HepG2 (cell line): ENCODE measurements around the gene WDR91. TPM values are rescaled to one million over a fixed set of nuclear protein-coding genes. Genes with fewer than 3 reads are reported as not detected.

ENCODE experiments used
- BCL3 ChIP-seq: sonication (generic); formaldehyde crosslinking; IDR thresholded peaks from 2 replicates; pipeline ENCODE4 v1.5.1; 2020; ENCODE audit warnings: mild to moderate bottlenecking, missing genetic modification reagents, moderate library complexity
- EEA1 ChIP-seq: sonication (generic); formaldehyde crosslinking; IDR thresholded peaks from 2 replicates; pipeline ENCODE4 v1.5.1; 2020; ENCODE audit warnings: mild to moderate bottlenecking, missing genetic modification reagents, borderline replicate concordance
- ESRRA ChIP-seq: sonication (generic); formaldehyde crosslinking; IDR thresholded peaks from 2 replicates; pipeline ENCODE4 v1.5.1; 2020; ENCODE audit warnings: mild to moderate bottlenecking, low read depth, missing genetic modification reagents
- GATAD2A ChIP-seq: IDR thresholded peaks from 2 replicates; pipeline ENCODE4 v1.6.1; 2016
- HES4 ChIP-seq: sonication (generic); formaldehyde crosslinking; IDR thresholded peaks from 2 replicates; pipeline ENCODE4 v1.9.0; 2021; ENCODE audit warnings: mild to moderate bottlenecking, missing genetic modification reagents, borderline replicate concordance
- MAF1 ChIP-seq: sonication (generic); formaldehyde crosslinking; IDR thresholded peaks from 2 replicates; pipeline ENCODE4 v1.5.0; 2020; ENCODE audit warnings: missing genetic modification reagents, borderline replicate concordance
- MTF2 ChIP-seq: sonication (generic); formaldehyde crosslinking; IDR thresholded peaks from 2 replicates; pipeline ENCODE4 v1.5.0; 2020; ENCODE audit warnings: missing genetic modification reagents, borderline replicate concordance
- NONO ChIP-seq, 2 experiments: fragments of 450-650 bp in 1 of 2; sonication (generic) in 1 of 2; formaldehyde crosslinking in 1 of 2; IDR thresholded peaks in 1 of 2; conservative IDR thresholded peaks in 1 of 2; 2 replicates each; pipeline versions ENCODE4 v1.6.1 to v1.8.0; 2017 to 2022; ENCODE audit warnings: mild to moderate bottlenecking in 1 of 2, missing genetic modification reagents in 1 of 2, moderate library complexity in 1 of 2
- PCBP2 ChIP-seq: fragments of 200-400 bp; formaldehyde crosslinking; optimal IDR thresholded peaks from 2 replicates; pipeline ENCODE3; 2018; ENCODE audit warnings: low read length, low read depth; ENCODE audit not compliant: poor library complexity, severe bottlenecking
- RAD21 ChIP-seq: fragments of 450-650 bp; formaldehyde crosslinking; IDR thresholded peaks from 2 replicates; pipeline ENCODE4 v1.5.0; 2020; ENCODE audit warnings: mild to moderate bottlenecking
- REXO4 ChIP-seq: sonication (generic); formaldehyde crosslinking; IDR thresholded peaks from 2 replicates; pipeline ENCODE4 v1.8.0; 2022; ENCODE audit warnings: missing genetic modification reagents, mild to moderate bottlenecking, borderline replicate concordance
- SMARCC2 ChIP-seq: fragments of 450-650 bp; IDR thresholded peaks from 2 replicates; pipeline ENCODE4 v1.6.1; 2017; ENCODE audit warnings: antibody characterized with exemption, mild to moderate bottlenecking
- SRY ChIP-seq: sonication (generic); formaldehyde crosslinking; IDR thresholded peaks from 2 replicates; pipeline ENCODE4 v1.8.0; 2022; ENCODE audit warnings: mild to moderate bottlenecking, missing genetic modification reagents
- ZNF331 ChIP-seq: sonication (generic); formaldehyde crosslinking; IDR thresholded peaks from 2 replicates; pipeline ENCODE4 v1.4.0; 2020; ENCODE audit warnings: missing genetic modification reagents
- ZNF563 ChIP-seq: sonication (generic); formaldehyde crosslinking; IDR thresholded peaks from 2 replicates; pipeline ENCODE4 v1.8.0; 2022; ENCODE audit warnings: mild to moderate bottlenecking, moderate library complexity, missing genetic modification reagents
- ZNF580 ChIP-seq: IDR thresholded peaks from 2 replicates; pipeline ENCODE4 v1.6.1; 2016; ENCODE audit warnings: low read depth, borderline replicate concordance
- ZNF703 ChIP-seq: sonication (generic); formaldehyde crosslinking; IDR thresholded peaks from 2 replicates; pipeline ENCODE4 v1.5.1; 2020; ENCODE audit warnings: missing genetic modification reagents, mild to moderate bottlenecking, moderate library complexity, borderline replicate concordance
- ZNF749 ChIP-seq: sonication (generic); formaldehyde crosslinking; IDR thresholded peaks from 2 replicates; pipeline ENCODE4 v1.8.0; 2022; ENCODE audit warnings: mild to moderate bottlenecking, missing genetic modification reagents, moderate library complexity, borderline replicate concordance
- ZNF770 ChIP-seq: sonication (generic); formaldehyde crosslinking; IDR thresholded peaks from 2 replicates; pipeline ENCODE4 v1.5.0; 2020; ENCODE audit warnings: mild to moderate bottlenecking, missing genetic modification reagents
- polyA plus RNA-seq, 8 experiments: library from polyadenylated mRNA; depleted of rRNA in 3 of 8; stranded (reverse) in 7 of 8; unstranded in 1 of 8; fragments of >200 nt; fragmentation: Illumina TruSeq in 4 of 8; extraction: Trizol in 4 of 8; gene quantifications; 2 replicates each; pipeline versions ENCODE4 v1.2.1 to v1.2.3, GENCODE V29; 2011 to 2016; ENCODE audit warnings: low read depth in 4 of 8, missing spikeins in 1 of 8, mixed read lengths in 1 of 8; ENCODE audit not compliant: insufficient read depth in 1 of 8
- total RNA-seq, 5 experiments: library from RNA; depleted of rRNA; stranded (reverse); fragments of >200 nt; fragmentation: Illumina TruSeq; extraction: Trizol; gene quantifications; 2 replicates each; pipeline ENCODE4 v1.2.3, GENCODE V29; 2016; ENCODE audit warnings: low read depth in 1 of 5
- TF ChIP-seq, protein P1 (sequence below): sonication (generic); formaldehyde crosslinking; IDR thresholded peaks from 2 replicates; pipeline ENCODE4 v1.5.0; 2020; ENCODE audit warnings: mild to moderate bottlenecking, missing genetic modification reagents, borderline replicate concordance
- TF ChIP-seq, protein P2 (sequence below): sonication (generic); formaldehyde crosslinking; IDR thresholded peaks from 2 replicates; pipeline ENCODE4 v1.8.1; 2023; ENCODE audit warnings: mild to moderate bottlenecking, moderate library complexity, missing genetic modification reagents

WDR91 gene
- total and polyA plus RNA-seq, 2 of the 13 experiments (the other 11 are each of a cell fraction or from before 2014, with no cell fraction given), result 11.6 to 12.1 TPM

DNA sequence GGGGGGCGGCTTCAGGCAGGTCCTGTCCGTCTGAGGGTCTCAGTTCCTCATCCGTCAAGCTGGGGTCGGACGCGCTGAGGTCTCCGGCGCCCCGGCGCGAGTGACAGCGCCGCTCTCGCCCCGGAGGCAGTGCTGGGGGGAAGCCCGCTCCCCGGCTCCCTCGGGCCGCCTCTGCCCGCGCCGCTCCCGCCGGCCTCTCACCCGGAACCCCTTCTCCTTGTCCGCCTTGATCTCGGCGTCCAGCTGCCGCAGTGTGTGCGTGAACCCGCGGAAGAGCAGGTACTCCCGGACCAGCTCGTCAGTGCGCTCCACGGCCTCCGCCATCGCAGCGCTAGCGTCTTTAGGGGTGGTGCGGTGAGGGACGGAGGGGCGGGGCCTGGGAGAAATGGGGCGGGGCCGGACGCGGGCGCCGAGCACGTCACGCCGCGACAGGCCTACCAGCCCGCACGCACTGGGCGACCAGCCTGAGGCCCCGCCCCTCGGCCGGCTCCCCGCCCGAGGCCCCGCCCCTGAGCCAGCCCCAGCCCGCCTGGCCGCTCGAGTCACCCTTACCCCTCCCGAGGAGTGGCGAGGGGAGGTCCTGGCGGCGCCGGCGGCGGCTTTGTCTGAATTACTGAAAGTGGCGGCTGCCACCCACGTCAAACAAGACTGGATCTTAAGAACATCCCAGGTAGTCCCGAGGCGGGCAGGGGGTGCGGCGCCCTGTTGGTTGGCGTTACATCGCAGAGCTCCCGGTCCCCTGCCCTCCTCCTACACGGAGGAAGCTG lies at the start of gene WDR91 (continued):
- peak; percentile 32; the same call in 1 of the 2 replicates for TF ChIP-seq ZNF580 (CRISPR knock-in tag)
- TF ChIP-seq MAF1 (CRISPR knock-in tag), result 0 out of 2 replicates have a peak, but pooled peaks have one; percentile 30
- TF ChIP-seq, protein P1, sequence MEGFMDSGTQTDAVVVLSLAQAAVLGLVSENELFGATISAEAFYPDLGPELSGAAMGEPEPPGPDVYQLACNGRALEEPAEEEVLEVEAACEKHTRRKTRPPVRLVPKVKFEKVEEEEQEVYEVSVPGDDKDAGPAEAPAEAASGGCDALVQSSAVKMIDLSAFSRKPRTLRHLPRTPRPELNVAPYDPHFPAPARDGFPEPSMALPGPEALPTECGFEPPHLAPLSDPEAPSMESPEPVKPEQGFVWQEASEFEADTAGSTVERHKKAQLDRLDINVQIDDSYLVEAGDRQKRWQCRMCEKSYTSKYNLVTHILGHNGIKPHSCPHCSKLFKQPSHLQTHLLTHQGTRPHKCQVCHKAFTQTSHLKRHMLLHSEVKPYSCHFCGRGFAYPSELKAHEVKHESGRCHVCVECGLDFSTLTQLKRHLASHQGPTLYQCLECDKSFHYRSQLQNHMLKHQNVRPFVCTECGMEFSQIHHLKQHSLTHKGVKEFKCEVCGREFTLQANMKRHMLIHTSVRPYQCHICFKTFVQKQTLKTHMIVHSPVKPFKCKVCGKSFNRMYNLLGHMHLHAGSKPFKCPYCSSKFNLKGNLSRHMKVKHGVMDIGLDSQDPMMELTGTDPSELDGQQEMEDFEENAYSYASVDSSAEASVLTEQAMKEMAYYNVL (CRISPR knock-in tag), result peak; percentile 28; the same call in 1 of the 2 replicates
- no peak for TF ChIP-seq GATAD2A
- TF ChIP-seq, protein P2, sequence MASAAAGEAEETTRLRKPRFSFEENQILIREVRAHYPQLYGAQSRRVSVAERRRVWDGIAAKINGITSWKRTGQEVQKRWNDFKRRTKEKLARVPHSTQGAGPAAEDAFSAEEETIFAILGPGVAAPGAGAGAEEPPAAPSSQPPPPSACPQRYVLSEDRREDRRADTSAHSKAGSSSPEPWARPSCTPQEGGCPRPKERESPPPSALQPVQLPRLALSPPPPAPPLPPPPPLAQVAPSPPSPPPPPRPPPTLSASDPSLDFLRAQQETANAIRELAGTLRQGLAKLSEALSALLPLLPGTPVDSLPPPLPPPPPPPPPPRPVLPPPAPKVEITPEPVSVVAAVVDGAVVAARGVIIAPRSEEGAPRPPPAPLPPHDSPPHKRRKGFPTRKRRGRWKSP, result peak; percentile 98
- no peak for TF ChIP-seq PCBP2
- TF ChIP-seq SMARCC2, result no peak
- TF ChIP-seq NONO (IDR thresholded peaks at IDR 0.05), result no peak
- peak; percentile 40; the same call in 1 of the 2 replicates for TF ChIP-seq NONO (CRISPR knock-in tag; conservative IDR thresholded peaks at IDR 0.05)
- no peak for TF ChIP-seq ZNF749
- TF ChIP-seq ZNF770 (CRISPR knock-in tag), result peak; percentile 53; the same call in 1 of the 2 replicates
- 0 out of 2 replicates have a peak, but pooled peaks have one; percentile 11 for TF ChIP-seq RAD21 (CRISPR knock-in tag)
- TF ChIP-seq SRY (CRISPR knock-in tag), result 0 out of 2 replicates have a peak, but pooled peaks have one; percentile 90
- no peak for TF ChIP-seq ZNF703
- TF ChIP-seq ESRRA (CRISPR knock-in tag), result 0 out of 2 replicates have a peak, but pooled peaks have one; percentile 50
- TF ChIP-seq MTF2, result peak; percentile 86; the same call in 1 of the 2 replicates
- TF ChIP-seq REXO4, result no peak
- peak; percentile 75; the same call in 1 of the 2 replicates for TF ChIP-seq BCL3 (CRISPR knock-in tag)
- TF ChIP-seq HES4 (CRISPR knock-in tag), result peak; percentile 73
- TF ChIP-seq EEA1 (CRISPR knock-in tag), result 0 out of 2 replicates have a peak, but pooled peaks have one; percentile 64
- TF ChIP-seq ZNF563 (CRISPR knock-in tag), result peak; percentile 59; the same call in 1 of the 2 replicates
- 0 out of 2 replicates have a peak, but pooled peaks have one; percentile 28 for TF ChIP-seq ZNF331 (CRISPR knock-in tag)
